A549 treated with RU486 at 1 μM for 4 hours (cell line): Measurements from ENCODE around the gene JADE3. TPM values are rescaled to one million over a fixed set of nuclear protein-coding genes. Genes with fewer than 3 reads are reported as not detected.

Source experiments
- total RNA-seq: library from RNA; stranded (reverse); fragments of 200-300 nt; extraction: Qiagen RNA extraction; gene quantifications from 5 replicates; pipeline ENCODE4 v1.2.3, GENCODE V29; 2022; ENCODE audit warnings: low read depth

The JADE3 gene
- total RNA-seq, result 10.0 to 14.8 TPM (median 12.7 TPM) in 5 replicates

DNA sequence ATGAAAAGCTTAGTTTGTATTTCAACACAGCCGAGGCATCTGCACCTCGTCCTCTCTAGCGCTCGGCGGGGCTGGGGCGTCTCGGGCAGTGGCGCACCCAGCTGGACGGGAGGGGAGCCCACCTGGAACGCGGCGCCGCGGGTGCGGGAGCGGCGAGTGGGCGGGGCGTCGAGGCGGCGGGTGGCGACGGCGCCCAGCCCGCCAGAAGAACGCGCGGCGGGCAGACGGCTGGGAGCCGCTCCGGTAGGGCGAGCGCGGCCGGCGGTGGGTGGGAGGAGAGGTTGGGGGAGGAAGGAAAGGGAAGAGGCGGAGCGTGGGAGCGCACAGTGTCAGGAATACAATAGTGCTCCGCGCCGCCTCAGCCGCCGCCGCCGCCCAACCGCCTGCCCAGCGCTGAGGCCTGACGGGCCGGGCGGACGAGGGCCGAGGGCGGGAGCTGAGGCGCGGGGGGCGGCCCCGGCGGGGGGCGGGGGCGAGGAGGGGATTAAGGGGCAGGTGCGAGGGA, at the start of gene JADE3:
JADE3 (plus strand) TSS at position 324 of the 505 bp plus-strand sequence. CDS start 72,474 bp downstream, outside the sequence.

DNA sequence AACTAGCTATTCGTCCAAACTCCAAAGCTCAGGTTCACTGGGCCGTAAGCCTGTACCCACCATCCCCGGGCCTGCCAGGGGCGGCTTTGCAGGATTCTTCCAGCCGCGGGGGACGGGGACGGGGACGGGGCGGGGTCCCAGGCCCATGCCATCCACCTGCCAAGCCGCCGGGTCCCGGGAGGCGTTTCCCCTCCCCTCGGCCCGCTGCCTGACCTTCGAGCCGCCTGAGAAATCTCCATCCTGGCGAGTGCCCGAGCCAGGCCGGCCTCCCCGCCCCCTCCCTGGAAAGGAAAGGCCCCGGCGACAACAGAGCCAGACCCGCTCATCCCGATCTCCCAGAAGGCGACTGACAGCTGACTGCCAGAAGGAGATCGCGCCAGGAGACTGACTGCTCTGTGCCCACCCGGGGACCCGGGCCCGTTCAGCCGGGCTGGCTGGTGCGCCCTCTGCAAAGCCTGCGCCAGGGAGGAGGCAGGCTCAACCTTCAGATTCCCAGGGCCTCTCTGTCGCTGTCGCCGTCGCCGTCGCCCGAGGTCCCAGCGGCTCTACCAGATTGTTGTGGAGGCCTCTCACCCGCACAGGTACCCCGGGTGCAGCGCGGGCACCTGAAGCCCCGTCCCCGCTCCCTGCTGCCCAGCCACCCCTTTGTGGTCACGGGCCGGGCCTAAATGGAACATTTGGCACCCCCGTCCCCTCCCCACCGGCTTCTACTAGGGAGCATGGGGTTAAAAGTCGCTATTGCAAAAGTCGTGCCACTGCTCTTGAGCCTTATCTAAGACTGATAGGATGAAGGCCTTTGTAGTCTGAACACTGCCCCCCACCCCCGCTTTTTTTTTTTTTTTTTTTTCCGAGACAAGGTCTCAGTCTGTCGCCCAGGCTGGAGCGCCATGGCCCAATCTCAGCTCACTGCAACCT, 166.2 kb downstream of the JADE3 start, which contains the start of gene RGN:
RGN (plus strand) TSS at position 315 of the 915 bp plus-strand sequence. CDS start 2,702 bp downstream, outside the sequence.

Other genes with a start within 250 kb of the JADE3 start
- 8.0 to 12.4 TPM (median 11.5 TPM) in 5 replicates for gene SLC9A7, start 153.3 kb upstream of the JADE3 start, total RNA-seq
- 5.7 to 13.5 TPM (median 11.5 TPM) in 5 replicates for gene RP2, start 75.4 kb upstream of the JADE3 start, total RNA-seq
- not detected in 5 replicates for gene RGN, start 166.0 kb downstream of the JADE3 start, total RNA-seq
- gene NDUFB11, start 232.3 kb downstream of the JADE3 start, total RNA-seq, result 140 to 194 TPM (median 173 TPM) in 5 replicates
- 28.3 to 42.2 TPM (median 41.1 TPM) in 5 replicates for gene RBM10, start 232.8 kb downstream of the JADE3 start, total RNA-seq